Stomach (tissue), 9 donors: Measurements from ENCODE around the gene RXFP2. TPM values are rescaled to one million over a fixed set of nuclear protein-coding genes. Genes with fewer than 3 reads are reported as not detected.
A peak's percentile ranks its signal among the peaks of the same experiment; 100 is the strongest.

ENCODE experiments used
- DNase-seq, 2 donors: peaks; one replicate each; pipeline versions ENCODE4 v3.0.0 to v3.0.0-alpha.2; 2013 to 2019
- H3K27ac ChIP-seq, 5 donors: fragments of 200-600 bp in 4 of 5; sonication (generic) in 4 of 5; one replicate each; pipeline ENCODE4 v1.5.1; 2013 to 2019; ENCODE audit warnings: mild to moderate bottlenecking in 1 of 5, moderate library complexity in 1 of 5
- H3K27me3 ChIP-seq, 3 donors: fragments of 200-600 bp; sonication (generic); one replicate each; pipeline ENCODE4 v1.5.1; 2017 to 2019; ENCODE audit warnings: mixed run types in 1 of 3
- H3K36me3 ChIP-seq, 4 donors: fragments of 200-600 bp; sonication (generic); 1 replicate in 3 of 4; 2 replicates in 1 of 4; pipeline ENCODE4 v1.5.1; 2016 to 2019
- H3K4me1 ChIP-seq, 4 donors: fragments of 200-600 bp; sonication (generic); one replicate each; pipeline ENCODE4 v1.5.1; 2016 to 2019
- H3K4me3 ChIP-seq, 4 donors: fragments of 200-600 bp; sonication (generic) in 3 of 4; one replicate each; pipeline ENCODE4 v1.5.1; 2016 to 2019; ENCODE audit warnings: mild to moderate bottlenecking in 1 of 4
- H3K9me3 ChIP-seq, 4 donors: fragments of 200-600 bp; sonication (generic); one replicate each; pipeline ENCODE4 v1.5.1; 2016 to 2019
- EP300 ChIP-seq: sonication (generic); formaldehyde crosslinking; IDR thresholded peaks from one replicate; pipeline ENCODE4 v1.6.1; 2017; ENCODE audit warnings: antibody characterized with exemption
- POLR2A ChIP-seq, 4 donors: fragments of 450-650 bp; IDR thresholded peaks; one replicate each; pipeline ENCODE4 v1.6.1; 2016; ENCODE audit warnings: antibody characterized with exemption in 4 of 4, control low read depth in 2 of 4, mild to moderate bottlenecking in 1 of 4, moderate library complexity in 1 of 4
- POLR2AphosphoS5 ChIP-seq, 3 donors: sonication (generic); formaldehyde crosslinking; IDR thresholded peaks; one replicate each; pipeline ENCODE4 v1.6.1; 2016; ENCODE audit warnings: antibody characterized with exemption in 3 of 3
- WGBS, 5 donors: extraction: QIAGEN DNeasy Blood & Tissue Kit in 3 of 5; methylation state at CpG; one replicate each; pipeline versions ENCODE4 v1.1.5 to v1.1.7; 2013 to 2018; 5-methylcytosine and 5-hydroxymethylcytosine counted together
- intact Hi-C: fragments of 100-400 bp; cut with DNase I; formaldehyde crosslinking; loops from one replicate; pipeline ENCODE4 v1.15.1; 2023; ENCODE audit warnings: low total_unique reads
- polyA plus RNA-seq, 3 donors: library from polyadenylated mRNA; stranded (reverse); fragments of 200-250 nt; gene quantifications; one replicate each; pipeline ENCODE4 v1.2.3, GENCODE V29; 2013
- total RNA-seq, 5 donors: library from RNA; depleted of rRNA; stranded (reverse); fragments of >200 nt; gene quantifications; one replicate each; pipeline versions ENCODE4 v1.1.0 to v1.2.3, GENCODE V29; 2014 to 2016
- TF ChIP-seq, protein P1 (sequence below), 7 experiments: fragments of 450-650 bp in 4 of 7; fragments of 200-600 bp in 3 of 7; sonication (generic) in 3 of 7; IDR thresholded peaks; one replicate each; pipeline ENCODE4 v1.5.1; 2016 to 2019; ENCODE audit warnings: antibody characterized with exemption in 7 of 7, control low read depth in 2 of 7, mild to moderate bottlenecking in 1 of 7
- donor health status: healthy with polysubstance abuse.
- donor health status: Bipolar disorder and iron deficiency.
- donor health status: healthy.

Gene RXFP2
- total and polyA plus RNA-seq, 8 donors, result not detected

DNA sequence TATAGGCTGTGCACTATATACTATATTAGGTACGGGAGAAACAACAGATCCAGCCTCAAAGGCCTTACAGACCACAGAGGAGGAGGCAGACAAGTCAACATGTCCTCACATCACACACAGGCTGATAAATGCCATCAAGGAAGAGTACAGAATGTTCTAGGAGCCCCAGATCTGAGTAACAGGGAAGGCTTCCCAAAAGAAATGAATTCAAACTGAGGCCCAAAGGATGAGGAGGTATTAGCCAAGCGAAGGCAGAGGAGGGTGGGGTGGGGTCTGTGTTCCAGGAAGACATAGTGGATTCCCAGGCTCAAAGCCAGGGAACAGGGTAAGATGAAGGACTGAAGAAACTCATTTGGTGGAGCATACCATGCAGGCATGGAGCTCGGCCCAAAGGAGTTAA, 55.1 kb downstream of the RXFP2 start:
- Histone ChIP-seq H3K4me1 (no peaks in the 10 kb centered on the region), H3K27ac (no peak overlapping the region), H3K4me3 (no peak overlapping the region), H3K27me3 (no peaks in the 10 kb centered on the region), H3K36me3 (no peaks in the 10 kb centered on the region), H3K9me3 (no peaks in the 10 kb centered on the region)
- no peak for TF ChIP-seq POLR2AphosphoS5 (IDR thresholded peaks at IDR 0.05)
- TF ChIP-seq EP300, result no peak
- TF ChIP-seq, protein P1, sequence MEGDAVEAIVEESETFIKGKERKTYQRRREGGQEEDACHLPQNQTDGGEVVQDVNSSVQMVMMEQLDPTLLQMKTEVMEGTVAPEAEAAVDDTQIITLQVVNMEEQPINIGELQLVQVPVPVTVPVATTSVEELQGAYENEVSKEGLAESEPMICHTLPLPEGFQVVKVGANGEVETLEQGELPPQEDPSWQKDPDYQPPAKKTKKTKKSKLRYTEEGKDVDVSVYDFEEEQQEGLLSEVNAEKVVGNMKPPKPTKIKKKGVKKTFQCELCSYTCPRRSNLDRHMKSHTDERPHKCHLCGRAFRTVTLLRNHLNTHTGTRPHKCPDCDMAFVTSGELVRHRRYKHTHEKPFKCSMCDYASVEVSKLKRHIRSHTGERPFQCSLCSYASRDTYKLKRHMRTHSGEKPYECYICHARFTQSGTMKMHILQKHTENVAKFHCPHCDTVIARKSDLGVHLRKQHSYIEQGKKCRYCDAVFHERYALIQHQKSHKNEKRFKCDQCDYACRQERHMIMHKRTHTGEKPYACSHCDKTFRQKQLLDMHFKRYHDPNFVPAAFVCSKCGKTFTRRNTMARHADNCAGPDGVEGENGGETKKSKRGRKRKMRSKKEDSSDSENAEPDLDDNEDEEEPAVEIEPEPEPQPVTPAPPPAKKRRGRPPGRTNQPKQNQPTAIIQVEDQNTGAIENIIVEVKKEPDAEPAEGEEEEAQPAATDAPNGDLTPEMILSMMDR (IDR thresholded peaks at IDR 0.05), result no peak
- TF ChIP-seq POLR2A (IDR thresholded peaks at IDR 0.05), result no peak
- 74 to 92% (median 85%) methylated on average over 3 of the region's 3 CpGs for WGBS, 5 donors
- intact Hi-C loops, result no loop called here
- no peak for DNase-seq

DNA sequence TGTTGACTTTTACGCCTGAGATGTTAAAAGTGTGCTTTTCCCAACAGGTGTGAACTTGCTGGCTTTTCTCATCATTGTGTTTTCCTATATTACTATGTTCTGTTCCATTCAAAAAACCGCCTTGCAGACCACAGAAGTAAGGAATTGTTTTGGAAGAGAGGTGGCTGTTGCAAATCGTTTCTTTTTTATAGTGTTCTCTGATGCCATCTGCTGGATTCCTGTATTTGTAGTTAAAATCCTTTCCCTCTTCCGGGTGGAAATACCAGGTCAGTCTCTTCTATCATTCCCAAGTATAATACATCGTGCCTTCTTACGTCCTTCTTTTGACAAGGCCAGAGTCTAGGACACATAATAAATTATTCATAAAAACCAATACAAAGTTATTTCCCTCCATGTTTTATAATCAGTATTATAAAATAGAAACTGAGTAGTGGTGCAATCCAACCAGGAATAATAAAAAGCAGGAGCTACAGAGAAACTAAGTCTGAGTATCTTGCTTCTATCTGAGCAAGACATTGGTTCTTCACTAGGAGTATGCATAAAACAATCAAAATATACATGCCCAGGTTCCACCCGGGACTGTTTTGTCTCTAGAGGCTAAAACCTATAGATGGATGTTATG, 57.9 kb downstream of the RXFP2 start:
- Histone ChIP-seq H3K4me3 (no peak overlapping the region), H3K4me1 (no peaks in the 10 kb centered on the region), H3K27me3 (no peaks in the 10 kb centered on the region), H3K27ac (no peak overlapping the region), H3K9me3 (no peaks in the 10 kb centered on the region), H3K36me3 (no peaks in the 10 kb centered on the region)
- TF ChIP-seq, protein P1 (IDR thresholded peaks at IDR 0.05), result peak in 4 of 7 experiments; percentile 4 to 29 (median 16)
- TF ChIP-seq EP300, result no peak
- intact Hi-C loops, result no loop called here
- peak in 1 of 2 donors; percentile 51 for DNase-seq
- WGBS, 5 donors, result 30 to 37% (median 33%) methylated on average over 7 of the region's 7 CpGs

DNA sequence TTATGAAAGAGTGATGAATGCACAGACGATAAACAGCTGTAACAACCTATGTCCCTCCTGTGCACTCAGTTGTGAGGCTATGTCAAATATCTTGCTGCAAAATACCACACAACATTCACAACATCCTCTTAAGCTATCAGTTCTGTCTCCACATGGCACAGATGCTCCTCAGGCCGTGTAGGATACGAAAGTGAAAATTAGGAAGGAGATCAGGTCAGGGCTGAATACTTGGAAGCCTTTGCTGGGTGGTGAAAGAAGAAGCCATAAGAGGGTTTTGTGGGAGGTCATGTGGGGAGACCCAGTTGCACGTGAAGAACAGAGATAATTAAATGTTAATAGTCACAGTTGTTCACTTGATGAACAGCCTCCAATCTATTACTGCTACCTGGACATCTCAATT, 58.9 kb downstream of the RXFP2 start:
- WGBS, 5 donors, result 73 to 80% (median 79%) methylated on average over 4 of the region's 4 CpGs
- Histone ChIP-seq H3K4me1 (no peaks in the 10 kb centered on the region), H3K9me3 (no peaks in the 10 kb centered on the region), H3K27me3 (no peaks in the 10 kb centered on the region), H3K36me3 (no peaks in the 10 kb centered on the region), H3K27ac (no peak overlapping the region), H3K4me3 (no peak overlapping the region)
- TF ChIP-seq POLR2AphosphoS5 (IDR thresholded peaks at IDR 0.05), result no peak
- TF ChIP-seq EP300, result no peak
- TF ChIP-seq POLR2A (IDR thresholded peaks at IDR 0.05), result no peak
- no peak for DNase-seq
- intact Hi-C loops, result no loop called here

DNA sequence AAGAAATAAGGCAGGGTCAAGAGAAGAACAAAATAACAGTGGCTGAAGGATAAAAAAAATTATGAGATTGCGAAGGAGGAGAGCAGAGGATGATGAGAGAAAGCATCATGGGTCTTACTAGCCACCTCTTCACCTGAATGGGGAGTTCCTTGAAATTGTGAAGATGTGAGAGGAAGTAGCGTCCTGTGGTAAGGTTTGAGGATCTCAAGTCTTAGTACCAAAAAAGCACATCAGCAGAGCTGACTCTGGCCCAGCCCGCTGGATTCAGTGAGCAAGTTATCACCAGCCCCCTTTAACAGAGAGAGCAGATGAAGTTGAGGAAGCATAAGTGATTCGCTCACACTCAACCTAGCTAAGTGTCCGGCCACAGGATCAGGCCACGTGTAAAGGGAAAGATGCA, 61.8 kb downstream of the RXFP2 start:
- intact Hi-C loops, result no loop called here
- H3K9me3 ChIP-seq, result no peaks in the 10 kb centered on the region
- H3K27ac ChIP-seq, result no peak overlapping the region
- WGBS, 5 donors, result 73 to 91% (median 88%) methylated on average over 6 of the region's 6 CpGs
- no peak for DNase-seq
- H3K27me3 ChIP-seq, result no peaks in the 10 kb centered on the region
- TF ChIP-seq POLR2AphosphoS5 (IDR thresholded peaks at IDR 0.05), result no peak
- TF ChIP-seq, protein P1 (IDR thresholded peaks at IDR 0.05), result no peak
- H3K36me3 ChIP-seq, result no peaks in the 10 kb centered on the region
- no peaks in the 10 kb centered on the region for H3K4me1 ChIP-seq
- H3K4me3 ChIP-seq, result no peak overlapping the region

DNA sequence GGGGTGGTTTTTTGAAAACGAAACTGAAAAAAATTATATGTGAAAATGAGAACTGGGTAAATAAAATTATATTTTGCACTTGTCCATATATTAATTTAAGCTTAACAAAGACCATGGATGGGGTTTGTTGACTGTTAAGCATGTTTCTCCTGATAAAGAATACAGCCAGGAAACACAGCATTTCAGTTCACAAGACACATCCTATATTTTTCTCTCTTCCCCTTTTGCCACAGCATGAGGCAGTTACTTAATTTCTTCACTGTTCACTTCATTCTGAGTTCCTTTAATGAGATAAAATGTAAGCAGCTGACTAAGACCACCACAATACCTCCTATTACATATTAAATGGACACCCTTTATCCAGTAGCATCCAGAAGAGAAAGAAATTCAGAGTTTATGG, 64.0 kb downstream of the RXFP2 start:
- no peaks in the 10 kb centered on the region for H3K9me3 ChIP-seq
- intact Hi-C loops, result no loop called here
- TF ChIP-seq POLR2AphosphoS5 (IDR thresholded peaks at IDR 0.05), result no peak
- no peak for TF ChIP-seq EP300
- no peak for TF ChIP-seq POLR2A (IDR thresholded peaks at IDR 0.05)
- TF ChIP-seq, protein P1 (IDR thresholded peaks at IDR 0.05), result no peak
- whole genome bisulfite sequencing, 5 donors, result 64 to 78% (median 71%) methylated on average over 1 of the region's 1 CpG
- H3K27me3 ChIP-seq, result no peaks in the 10 kb centered on the region
- H3K4me3 ChIP-seq, result no peak overlapping the region
- H3K36me3 ChIP-seq, result no peaks in the 10 kb centered on the region
- no peak overlapping the region for H3K27ac ChIP-seq
- no peak for DNase-seq
- H3K4me1 ChIP-seq, result no peaks in the 10 kb centered on the region
